ENCODE results near the gene EIF4A3.
"Not testable (repeated sequence)": the region's sequence is repeated elsewhere in the genome, so short reads cannot be mapped to it uniquely, and the experiment has no call there.

EIF4A3 gene

DNA sequence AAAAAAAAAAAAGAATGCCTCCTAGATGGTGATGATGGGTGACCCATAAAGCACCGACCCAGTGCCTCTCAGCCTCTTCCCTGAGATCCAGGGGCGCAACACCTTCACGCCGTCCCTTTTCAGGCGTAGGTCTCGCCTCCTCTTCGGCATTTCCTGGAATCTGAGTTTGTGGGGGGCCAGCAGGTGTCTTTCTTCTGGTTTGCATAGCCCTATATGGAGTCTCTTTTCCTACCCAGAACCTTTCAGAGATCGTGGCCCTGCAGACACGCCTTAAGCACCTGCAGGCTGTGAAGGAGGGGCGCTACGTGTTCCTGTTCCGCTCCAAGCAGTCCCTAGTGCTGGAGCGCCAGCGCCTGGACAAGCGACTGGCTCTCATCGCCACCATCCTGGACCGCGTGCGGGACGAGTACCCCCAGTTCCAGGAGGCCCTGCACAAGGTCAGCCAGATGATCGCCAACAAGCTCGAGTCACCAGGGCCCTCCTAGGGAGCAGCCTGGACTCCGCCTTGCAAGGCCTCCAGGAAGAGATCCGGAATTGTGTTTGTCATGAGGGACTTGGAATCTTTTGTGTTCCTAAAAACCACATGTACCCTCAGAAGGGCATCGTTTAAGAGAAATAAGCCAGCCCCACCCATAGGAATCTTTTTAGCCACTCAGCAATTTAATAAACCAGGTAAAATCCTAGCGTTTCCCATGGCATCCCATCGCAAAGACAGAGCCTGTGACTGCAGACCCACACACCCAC lies 47.5 kb downstream of the EIF4A3 start:
- DNase-seq (ENCODE audit: low read depth), result no peak

DNA sequence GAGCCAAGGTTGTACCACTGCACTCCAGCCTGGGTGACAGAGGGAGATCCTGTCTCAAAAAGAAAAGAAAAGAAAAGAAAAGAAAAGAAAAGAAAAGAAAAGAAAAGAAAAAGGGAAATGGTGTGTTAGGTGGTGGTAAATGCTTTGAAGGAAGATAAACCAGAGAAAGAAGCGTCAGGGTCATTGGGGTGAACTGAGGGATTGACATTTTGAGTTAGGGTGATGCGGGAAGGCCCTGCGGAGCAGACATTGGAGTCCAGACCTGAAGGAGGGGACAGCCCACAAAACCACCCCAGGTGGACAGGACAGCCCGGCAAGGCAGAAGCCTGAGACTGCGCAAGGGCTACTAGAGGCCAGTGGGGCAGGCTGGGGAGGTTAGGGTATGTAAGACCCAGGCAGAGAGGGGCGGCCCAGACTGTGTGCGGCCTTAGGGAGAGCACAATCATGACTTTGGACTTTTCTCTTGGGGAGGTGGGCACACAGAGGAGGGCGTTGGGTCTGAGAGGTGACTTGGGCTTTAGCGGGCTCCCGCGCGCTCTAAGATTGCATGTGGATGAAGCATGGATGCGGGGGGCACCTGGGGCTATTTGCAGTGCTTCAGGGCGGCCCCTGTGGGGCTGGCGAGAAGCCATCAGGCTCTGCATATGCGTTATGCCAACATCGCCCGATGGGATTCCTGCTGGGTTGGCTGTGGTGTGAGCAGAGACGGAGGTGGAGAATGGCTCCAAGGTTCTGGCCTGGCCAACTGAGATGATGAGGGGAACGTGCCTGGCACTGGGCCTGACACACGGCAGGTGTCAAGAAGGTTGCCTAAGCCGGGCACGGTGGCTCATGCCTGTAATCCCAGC lies 48.9 kb downstream of the EIF4A3 start:
- no peak for DNase-seq (ENCODE audit: low read depth)

DNA sequence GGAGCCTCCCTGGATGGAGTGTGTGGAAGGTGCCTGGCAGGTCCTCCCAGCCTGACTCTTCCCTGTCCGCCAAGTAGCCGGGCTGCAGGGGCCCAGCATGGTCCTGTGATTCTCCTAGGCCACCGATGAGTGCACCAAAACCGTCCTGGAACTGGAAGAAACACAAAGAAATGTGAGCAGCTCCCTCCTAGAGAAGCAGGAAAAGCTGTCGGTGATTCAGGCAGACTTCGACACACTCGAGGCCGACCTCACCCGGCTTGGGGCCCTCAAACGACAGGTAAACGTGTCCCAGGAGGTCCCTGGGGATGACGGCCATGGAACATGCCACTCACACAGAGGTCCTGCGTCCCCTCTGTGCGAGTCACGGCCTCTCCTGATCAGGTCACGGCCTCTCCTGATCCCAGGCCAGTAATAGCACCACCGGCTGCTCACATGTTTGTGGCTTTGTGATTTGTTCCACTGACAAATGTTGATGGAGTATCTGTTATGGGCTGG lies 49.8 kb downstream of the EIF4A3 start:
- DNase-seq (ENCODE audit: low read depth), result no peak

DNA sequence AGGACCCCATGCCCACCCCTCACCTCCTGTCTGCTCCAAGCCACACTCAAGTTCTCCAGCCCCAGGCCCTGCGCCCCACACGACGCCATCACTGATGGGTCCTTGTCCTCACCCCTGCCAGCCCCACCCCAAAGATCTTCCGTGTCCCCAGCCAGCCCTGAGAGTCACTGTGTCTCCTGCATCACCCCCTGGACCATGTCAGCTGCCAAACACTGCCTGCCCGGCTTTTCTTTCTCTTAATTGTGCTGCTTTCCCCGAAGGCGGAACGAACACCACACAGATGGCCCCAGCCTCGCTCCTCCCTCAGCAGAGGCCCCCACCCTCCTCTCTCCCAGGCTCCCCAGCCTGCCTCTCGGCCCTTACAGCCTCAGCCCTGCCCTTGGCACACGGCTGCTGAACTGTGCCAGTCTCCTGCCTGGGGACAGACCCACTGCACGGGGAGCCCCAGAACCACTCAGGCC lies 50.3 kb downstream of the EIF4A3 start:
- DNase-seq (ENCODE audit: low read depth), result no peak

DNA sequence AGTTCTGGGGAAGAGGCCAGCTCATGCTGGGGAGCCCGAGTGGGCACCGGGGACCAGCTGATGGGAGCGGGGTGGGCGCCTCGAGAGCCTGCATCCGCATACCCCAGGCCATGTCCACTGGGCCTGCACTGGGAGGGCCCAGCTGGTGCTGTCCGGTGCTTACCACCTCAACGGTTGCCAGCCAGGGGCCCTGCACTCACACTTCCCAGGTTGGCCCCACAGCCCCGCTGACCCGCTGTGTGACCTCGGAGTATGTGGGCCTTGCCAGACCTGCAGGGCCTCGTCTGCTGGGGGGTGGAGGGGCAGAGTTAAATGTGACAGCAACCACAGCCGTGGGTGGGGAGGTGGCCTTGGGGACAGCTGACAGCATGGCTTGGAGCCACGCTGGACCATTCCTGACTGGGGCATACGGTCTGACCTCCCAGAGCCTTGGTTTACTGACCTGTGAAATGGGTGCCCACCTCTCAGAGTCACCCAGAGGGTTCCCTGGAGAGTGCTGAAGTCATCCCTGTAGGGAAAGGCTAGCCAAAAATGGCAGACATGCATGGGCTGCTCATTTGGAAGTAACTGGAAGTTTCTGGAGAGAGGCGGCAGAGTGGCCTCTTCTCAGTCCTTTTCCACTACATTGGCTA lies 51.0 kb downstream of the EIF4A3 start:
- no peak for DNase-seq (ENCODE audit: low read depth)

DNA sequence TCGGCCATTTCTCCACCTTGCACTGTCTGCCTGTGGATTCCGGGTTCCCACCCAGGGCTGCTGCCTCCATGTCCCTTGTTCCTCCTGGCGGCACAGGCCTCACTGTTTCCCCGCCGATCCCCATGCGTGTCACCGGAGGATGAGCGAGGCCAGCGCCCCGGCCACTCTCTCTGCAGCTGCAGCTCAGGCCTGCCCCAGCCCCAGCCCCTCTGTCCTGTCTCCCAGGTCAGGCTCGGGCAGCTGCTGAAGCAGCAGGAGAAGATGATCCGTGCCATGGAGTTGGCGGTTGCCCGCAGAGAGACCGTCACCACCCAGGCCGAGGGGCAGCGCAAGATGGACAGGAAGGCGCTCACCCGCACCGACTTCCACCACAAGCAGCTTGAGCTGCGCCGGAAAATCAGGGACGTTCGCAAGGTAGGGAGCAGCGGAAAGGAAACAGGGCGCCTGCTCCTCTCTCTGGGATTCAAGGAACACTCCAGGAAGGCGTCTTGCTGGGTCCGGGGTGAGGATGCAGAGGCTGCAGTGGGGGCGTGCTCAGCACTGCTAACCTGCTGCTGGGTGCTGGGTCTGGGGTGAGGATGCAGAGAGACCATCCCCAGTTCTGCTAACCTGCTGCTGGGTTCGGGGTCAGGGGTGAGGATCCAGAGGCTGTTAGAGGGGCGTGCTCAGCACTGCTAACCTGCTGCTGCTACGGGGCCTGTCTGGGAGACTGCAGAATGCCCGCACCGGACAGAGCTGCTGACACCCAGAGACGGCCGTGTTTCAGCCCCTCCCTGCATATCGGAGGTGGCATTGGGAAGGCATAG lies 51.7 kb downstream of the EIF4A3 start:
- DNase-seq (ENCODE audit: low read depth), result no peak

DNA sequence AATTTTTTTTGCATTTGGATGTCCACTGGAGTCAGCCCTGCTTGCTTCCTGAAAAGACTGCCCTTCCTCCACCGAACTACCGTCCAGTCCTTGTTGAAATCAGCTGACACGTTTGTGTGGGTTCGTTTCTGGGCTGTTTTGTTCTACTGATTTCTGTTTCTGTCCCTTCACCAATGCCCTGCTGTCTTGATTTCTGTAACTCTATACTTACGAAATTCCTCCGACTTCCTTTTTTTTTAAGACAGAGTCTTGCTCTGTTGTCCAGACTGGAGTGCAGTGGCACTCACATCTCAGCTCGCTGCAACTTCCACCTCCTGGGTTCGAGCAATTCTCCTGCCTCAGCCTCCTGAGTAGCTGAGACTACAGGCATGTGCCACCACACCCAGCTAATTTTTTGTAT lies 54.0 kb downstream of the EIF4A3 start:
- DNase-seq (ENCODE audit: low read depth), result no peak

DNA sequence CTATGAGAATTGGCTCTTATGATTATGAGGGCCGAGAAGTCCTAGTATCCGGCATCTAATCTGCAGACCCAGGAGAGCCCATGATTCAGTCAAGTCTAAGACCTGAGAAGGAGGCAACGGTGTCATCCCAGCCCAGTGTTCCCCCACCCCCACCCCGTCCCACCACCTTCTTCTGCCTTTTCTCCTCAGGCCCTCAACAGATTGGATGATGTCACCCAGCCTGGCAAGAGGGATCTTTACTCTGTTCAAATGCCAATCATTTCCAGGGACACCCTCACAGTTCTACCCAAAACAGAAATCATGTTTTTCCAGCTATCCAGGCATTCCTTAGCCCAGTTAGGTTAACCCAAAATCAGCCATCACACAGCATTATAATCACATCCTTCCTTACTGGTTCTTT lies 55.6 kb downstream of the EIF4A3 start:
- DNase-seq (ENCODE audit: low read depth), result no peak

DNA sequence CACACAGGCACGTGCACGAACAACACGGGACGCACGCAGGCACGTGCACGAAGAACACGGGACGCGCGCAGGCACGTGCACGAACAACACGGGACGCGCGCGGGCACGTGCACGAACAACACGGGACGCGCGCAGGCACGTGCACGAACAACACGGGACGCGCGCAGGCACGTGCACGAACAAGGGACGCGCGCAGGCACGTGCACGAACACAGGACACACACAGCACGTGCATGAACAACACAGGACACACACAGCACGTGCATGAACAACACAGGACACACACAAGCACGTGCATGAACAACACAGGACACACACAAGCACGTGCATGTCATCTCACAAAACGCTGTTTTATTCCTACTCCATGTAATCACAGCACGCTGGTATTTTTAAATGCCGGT lies 56.8 kb downstream of the EIF4A3 start:
- DNase-seq (ENCODE audit: low read depth), result not testable (repeated sequence)

DNA sequence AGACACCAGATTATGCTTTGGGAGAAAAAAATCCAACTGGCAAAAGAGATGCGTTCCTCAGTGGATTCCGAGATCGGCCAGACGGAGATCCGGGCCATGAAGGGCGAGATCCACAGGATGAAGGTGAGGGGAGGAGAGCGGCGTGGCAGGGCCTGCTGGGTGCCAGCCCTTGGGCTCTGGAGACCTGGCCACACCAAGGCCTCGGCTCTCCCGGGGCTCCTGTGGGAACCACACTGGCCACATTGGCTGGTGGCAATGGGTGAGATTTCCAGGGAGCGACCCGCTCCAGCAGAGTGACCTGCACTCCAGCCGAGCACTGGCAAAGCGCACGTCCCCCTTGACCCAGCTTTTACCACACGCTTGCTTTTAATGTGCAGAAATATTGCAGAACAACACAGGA lies 57.2 kb downstream of the EIF4A3 start:
- no peak for DNase-seq (ENCODE audit: low read depth)

DNA sequence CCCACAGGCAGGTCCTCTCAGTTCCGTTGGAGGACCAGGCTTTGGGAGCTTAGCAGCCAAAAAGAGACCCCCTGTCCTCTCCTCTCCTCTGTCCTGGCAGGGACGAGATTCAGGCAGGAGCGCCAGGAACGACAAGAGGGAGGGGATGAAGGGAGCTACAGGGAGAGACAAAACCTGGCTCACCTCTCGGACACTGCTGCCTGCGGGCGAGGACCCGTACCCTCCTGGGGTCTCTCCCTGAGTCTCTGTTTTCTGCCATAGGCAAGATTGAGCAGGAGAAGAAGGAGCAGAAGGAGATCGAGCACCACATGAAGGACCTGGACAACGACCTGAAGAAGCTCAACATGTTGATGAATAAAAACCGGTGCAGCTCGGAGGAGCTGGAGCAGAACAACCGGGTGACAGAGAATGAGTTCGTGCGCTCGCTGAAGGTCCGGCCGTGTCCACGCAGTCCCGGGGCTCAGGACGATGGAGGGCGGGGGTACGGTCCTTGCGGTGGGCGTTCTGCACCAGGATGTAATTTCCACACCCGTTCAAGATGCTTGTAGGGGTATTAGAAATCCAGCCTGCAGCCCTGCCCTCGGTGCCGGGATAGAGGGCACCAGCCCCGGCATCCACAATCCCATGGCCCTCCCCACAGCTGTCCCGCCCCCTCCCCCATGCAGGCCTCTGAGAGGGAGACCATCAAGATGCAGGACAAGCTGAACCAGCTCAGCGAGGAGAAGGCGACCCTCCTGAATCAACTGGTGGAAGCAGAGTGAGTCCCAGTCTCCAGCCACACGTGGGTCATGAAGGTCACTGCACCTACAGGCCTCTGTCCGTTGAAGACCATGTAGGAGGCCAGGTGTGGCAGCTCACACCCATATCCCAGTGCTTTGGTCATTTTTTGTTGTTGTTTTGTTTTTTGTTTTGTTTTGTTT lies 59.3 kb downstream of the EIF4A3 start:
- no peak for DNase-seq (ENCODE audit: low read depth)

DNA sequence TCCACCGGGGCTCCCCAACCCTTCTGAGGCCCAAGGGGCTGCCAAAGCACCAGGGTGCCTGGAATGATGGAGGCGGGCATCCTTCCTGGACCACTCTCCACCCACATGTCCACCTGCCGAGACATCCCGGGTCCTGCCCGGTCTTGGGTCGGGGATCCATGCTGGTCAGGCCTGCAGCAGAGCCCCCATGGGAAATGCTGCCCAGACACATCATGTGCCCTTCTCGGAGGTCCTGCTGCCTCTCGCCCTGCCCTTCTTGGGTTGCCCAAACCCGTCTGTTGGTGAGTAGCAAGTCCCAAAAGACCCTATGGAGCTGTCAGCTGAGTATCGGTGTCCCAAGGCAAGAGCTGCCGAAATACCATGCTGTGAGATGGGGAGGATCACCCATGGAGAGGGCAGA lies 60.3 kb downstream of the EIF4A3 start:
- no peak for DNase-seq (ENCODE audit: low read depth)

DNA sequence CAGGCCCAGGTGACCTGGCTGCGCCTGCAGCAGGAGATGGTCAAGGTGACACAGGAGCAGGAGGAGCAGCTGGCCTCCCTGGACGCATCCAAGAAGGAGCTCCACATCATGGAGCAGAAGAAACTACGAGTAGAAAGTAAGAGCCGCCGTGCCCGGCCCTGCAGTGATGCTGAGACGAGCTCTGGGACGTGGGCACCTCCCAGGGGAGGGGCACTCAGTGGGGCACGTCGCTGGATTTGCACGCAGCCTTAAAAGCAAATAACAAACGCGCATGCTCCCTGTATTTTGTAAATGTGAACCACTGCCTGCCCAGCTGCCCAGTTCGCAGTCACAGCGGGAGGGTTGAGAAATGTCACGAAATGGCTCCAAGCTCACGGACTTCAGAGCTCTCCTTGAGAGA lies 60.8 kb downstream of the EIF4A3 start:
- no peak for DNase-seq (ENCODE audit: low read depth)

DNA sequence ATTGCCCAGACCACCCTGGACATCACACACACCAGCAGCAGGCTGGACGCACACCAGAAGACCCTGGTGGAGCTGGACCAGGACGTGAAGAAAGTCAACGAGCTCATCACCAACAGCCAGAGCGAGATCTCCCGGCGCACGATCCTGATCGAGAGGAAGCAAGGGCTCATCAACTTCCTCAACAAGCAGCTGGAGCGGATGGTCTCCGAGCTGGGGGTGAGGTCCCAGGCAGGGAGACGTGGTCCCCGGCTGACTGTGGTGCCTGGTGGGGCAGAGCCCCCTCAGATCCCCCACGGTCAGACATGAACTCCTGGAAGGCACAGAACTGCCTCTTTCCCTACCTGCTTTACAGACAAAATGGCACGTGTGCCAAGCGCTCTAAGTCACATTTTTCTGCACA lies 62.2 kb downstream of the EIF4A3 start:
- no peak for DNase-seq (ENCODE audit: low read depth)
